IMR-90 (cell line): Measurements from ENCODE around the gene NXPH3. TPM values are rescaled to one million over a fixed set of nuclear protein-coding genes. Genes with fewer than 3 reads are reported as not detected.

Experiments used
- ATAC-seq: fragments of 200-7000 bp; cut with Tn5 transposase; 2 replicates; pipeline ENCODE4 v1.9.1; 2020; ENCODE audit warnings: low read depth, mild to moderate bottlenecking, moderate library complexity
- BruUV-seq: library from RNA; stranded (reverse); fragments of 400-500 nt; replicated peaks from 2 replicates; lab custom pipeline; 2021; lab: Mats Ljungman, UMichigan
- CTCF ChIA-PET: fragments of 300-600 bp; formaldehyde crosslinking; extraction: SDS; loops from one replicate; lab custom pipeline; 2021; ENCODE audit warnings: antibody characterized with exemption; lab: Yijun Ruan, JAX
- POLR2A ChIA-PET: fragments of 300-600 bp; sonication (Branson Sonifier 250); formaldehyde crosslinking; loops from one replicate; lab custom pipeline; 2022; ENCODE audit warnings: antibody characterized with exemption; ENCODE audit not compliant: unreplicated experiment; lab: Charles Lee
- DNase-seq: peaks from one replicate; pipeline ENCODE4 v3.0.0; 2013
- H2AFZ ChIP-seq: replicated peaks from 2 replicates; pipeline ENCODE3; 2013; ENCODE audit warnings: low read length, mild to moderate bottlenecking; ENCODE audit not compliant: poor library complexity
- H2AK5ac ChIP-seq: 2 replicates; pipeline ENCODE4 v1.6.1; 2013; ENCODE audit warnings: low read depth, low read length, inconsistent platforms
- H2AK9ac ChIP-seq: replicated peaks from 2 replicates; pipeline ENCODE3; 2013; ENCODE audit warnings: mild to moderate bottlenecking, low read depth, low read length, moderate library complexity; ENCODE audit not compliant: poor library complexity
- H2BK120ac ChIP-seq: 2 replicates; pipeline ENCODE4 v1.6.1; 2013; ENCODE audit warnings: low read depth, low read length, inconsistent platforms
- H2BK15ac ChIP-seq: 3 replicates; pipeline ENCODE4 v1.6.1; 2013; ENCODE audit warnings: low read depth, low read length, inconsistent platforms
- H2BK20ac ChIP-seq: 2 replicates; pipeline ENCODE4 v1.6.1; 2013; ENCODE audit warnings: low read depth, mild to moderate bottlenecking, inconsistent platforms, low read length, moderate library complexity
- H2BK5ac ChIP-seq: 2 replicates; pipeline ENCODE4 v1.6.1; 2013; ENCODE audit warnings: mild to moderate bottlenecking, low read depth, low read length, inconsistent platforms; ENCODE audit not compliant: poor library complexity, severe bottlenecking
- H3K14ac ChIP-seq: replicated peaks from 2 replicates; pipeline ENCODE4 v1.6.1; 2013; ENCODE audit warnings: low read depth, low read length, inconsistent platforms
- H3K18ac ChIP-seq: 2 replicates; pipeline ENCODE4 v1.6.1; 2013; ENCODE audit warnings: low read depth, low read length, control low read depth
- H3K23ac ChIP-seq: 2 replicates; pipeline ENCODE4 v1.6.1; 2013; ENCODE audit warnings: low read depth, low read length, inconsistent platforms
- H3K27ac ChIP-seq: 2 replicates; pipeline ENCODE4 v1.5.1; 2013; ENCODE audit warnings: mild to moderate bottlenecking, control low read depth, low read length; ENCODE audit not compliant: insufficient read depth
- H3K27me3 ChIP-seq: 2 replicates; pipeline ENCODE4 v1.6.1; 2013; ENCODE audit warnings: low read length; ENCODE audit not compliant: control insufficient read depth, insufficient read depth
- H3K36me3 ChIP-seq: 2 replicates; pipeline ENCODE4 v1.6.1; 2013; ENCODE audit warnings: low read length, mixed read lengths; ENCODE audit not compliant: control insufficient read depth, insufficient read depth
- H3K4ac ChIP-seq: 2 replicates; pipeline ENCODE4 v1.6.1; 2013; ENCODE audit warnings: low read depth, low read length, inconsistent platforms
- H3K4me1 ChIP-seq: 2 replicates; pipeline ENCODE4 v1.6.1; 2013; ENCODE audit warnings: low read length, mixed read lengths; ENCODE audit not compliant: control insufficient read depth, insufficient read depth
- H3K4me2 ChIP-seq: 2 replicates; pipeline ENCODE4 v1.6.1; 2013; ENCODE audit warnings: low read depth, mild to moderate bottlenecking, control low read depth, low read length, moderate library complexity
- H3K4me3 ChIP-seq: 2 replicates; pipeline ENCODE4 v1.5.1; 2013; ENCODE audit warnings: low read depth, mild to moderate bottlenecking, control low read depth, low read length, moderate library complexity; ENCODE audit not compliant: insufficient read depth
- H3K56ac ChIP-seq: 2 replicates; pipeline ENCODE4 v1.6.1; 2013; ENCODE audit warnings: low read length, inconsistent platforms; ENCODE audit not compliant: insufficient read depth; ENCODE audit errors: extremely low read depth
- H3K79me1 ChIP-seq, 2 experiments: 2 replicates each; pipeline ENCODE4 v1.6.1; 2013; ENCODE audit warnings: low read length in 2 of 2, inconsistent platforms in 1 of 2, low read depth in 1 of 2
- H3K9ac ChIP-seq: 2 replicates; pipeline ENCODE4 v1.6.1; 2013; ENCODE audit warnings: low read depth, low read length, control low read depth
- H3K9me1 ChIP-seq: 2 replicates; pipeline ENCODE4 v1.6.1; 2013; ENCODE audit warnings: low read length, inconsistent platforms; ENCODE audit not compliant: insufficient read depth
- H3K9me3 ChIP-seq: 2 replicates; pipeline ENCODE4 v1.6.1; 2013; ENCODE audit warnings: low read length; ENCODE audit not compliant: control insufficient read depth, insufficient read depth
- H4K20me1 ChIP-seq: 2 replicates; pipeline ENCODE4 v1.6.1; 2013; ENCODE audit warnings: low read length, inconsistent platforms; ENCODE audit not compliant: insufficient read depth
- H4K5ac ChIP-seq: 2 replicates; pipeline ENCODE4 v1.6.1; 2013; ENCODE audit warnings: mild to moderate bottlenecking, low read depth, low read length, control low read depth
- H4K8ac ChIP-seq, 2 experiments: 2 replicates each; pipeline ENCODE4 v1.6.1; 2013; ENCODE audit warnings: low read depth in 2 of 2, low read length in 2 of 2, control low read depth in 1 of 2, inconsistent platforms in 1 of 2
- H4K91ac ChIP-seq: 2 replicates; pipeline ENCODE4 v1.6.1; 2013; ENCODE audit warnings: low read depth, low read length, inconsistent platforms; ENCODE audit not compliant: insufficient read depth
- BHLHE40 ChIP-seq: fragments of 150-350 bp; IDR thresholded peaks from 2 replicates; pipeline ENCODE4 v1.6.1; 2016; ENCODE audit warnings: mild to moderate bottlenecking, low read depth, low read length
- CEBPB ChIP-seq: IDR thresholded peaks from 2 replicates; pipeline ENCODE4 v1.6.1; 2012; ENCODE audit warnings: low read depth, low read length, improper control_type of control experiment
- CHD1 ChIP-seq: IDR thresholded peaks from 2 replicates; pipeline ENCODE4 v1.6.1; 2012; ENCODE audit warnings: low read depth, low read length, improper control_type of control experiment
- ELK1 ChIP-seq: fragments of 150-350 bp; IDR thresholded peaks from 2 replicates; pipeline ENCODE4 v1.6.1; 2016; ENCODE audit warnings: low read depth, mild to moderate bottlenecking, low read length, moderate library complexity, borderline replicate concordance
- FOS ChIP-seq: fragments of 150-350 bp; IDR thresholded peaks from 2 replicates; pipeline ENCODE4 v1.6.1; 2016; ENCODE audit warnings: low read depth, low read length
- MAFK ChIP-seq: IDR thresholded peaks from 2 replicates; pipeline ENCODE4 v1.6.1; 2012; ENCODE audit warnings: low read depth, low read length, improper control_type of control experiment
- MAZ ChIP-seq: IDR thresholded peaks from 2 replicates; pipeline ENCODE4 v1.6.1; 2012; ENCODE audit warnings: low read depth, mild to moderate bottlenecking, low read length, improper control_type of control experiment, moderate library complexity, borderline replicate concordance
- MXI1 ChIP-seq: IDR thresholded peaks from 2 replicates; pipeline ENCODE4 v1.6.1; 2012; ENCODE audit warnings: low read depth, mild to moderate bottlenecking, low read length, moderate library complexity, borderline replicate concordance
- NFE2L2 ChIP-seq: fragments of 150-350 bp; IDR thresholded peaks from 2 replicates; pipeline ENCODE4 v1.6.1; 2016; ENCODE audit warnings: low read depth, mild to moderate bottlenecking, low read length
- POLR2A ChIP-seq: IDR thresholded peaks from 2 replicates; pipeline ENCODE4 v1.6.1; 2012; ENCODE audit warnings: mild to moderate bottlenecking, low read depth, low read length
- RAD21 ChIP-seq: IDR thresholded peaks from 2 replicates; pipeline ENCODE4 v1.6.1; 2012; ENCODE audit warnings: low read length, improper control_type of control experiment
- RCOR1 ChIP-seq: IDR thresholded peaks from 2 replicates; pipeline ENCODE4 v1.6.1; 2012; ENCODE audit warnings: mild to moderate bottlenecking, low read length, improper control_type of control experiment; ENCODE audit not compliant: insufficient replicate concordance
- RFX5 ChIP-seq: IDR thresholded peaks from 2 replicates; pipeline ENCODE4 v1.8.0; 2012; ENCODE audit warnings: low read depth, mild to moderate bottlenecking, low read length, moderate library complexity
- SMC3 ChIP-seq: fragments of 150-350 bp; IDR thresholded peaks from 2 replicates; pipeline ENCODE4 v1.6.1; 2016; ENCODE audit warnings: low read depth, mild to moderate bottlenecking, antibody characterized with exemption, low read length, moderate library complexity
- WGBS, 2 experiments: methylation state at CpG; one replicate each; pipeline versions ENCODE4 v1.1.5 to v1.1.7; 2013; ENCODE audit warnings: missing lambda C conversion rate in 2 of 2; ENCODE audit not compliant: insufficient read length in 1 of 2; ENCODE audit errors: extremely low coverage in 2 of 2; 5-methylcytosine and 5-hydroxymethylcytosine counted together
- dilution Hi-C: fragments of 300-500 bp; cut with HindIII; formaldehyde crosslinking; loops from one replicate; pipeline ENCODE4 v1.14.3; 2018; ENCODE audit warnings: low sequenced_read_pairs; ENCODE audit not compliant: unreplicated experiment
- in situ Hi-C: fragments of 300-500 bp; cut with MboI; formaldehyde crosslinking; loops from 3 replicates; pipeline ENCODE4 v1.14.3; 2019; ENCODE audit warnings: low sequenced_read_pairs, inconsistent platforms, mixed read lengths
- intact Hi-C: fragments of 100-400 bp; cut with micrococcal nuclease; formaldehyde crosslinking; loops from 2 replicates; pipeline ENCODE4 v1.10.0; 2022
- polyA plus RNA-seq, 3 experiments: library from polyadenylated mRNA; depleted of rRNA; stranded (reverse); fragments of >200 nt; gene quantifications; 2 replicates each; pipeline ENCODE4 v1.2.3, GENCODE V29; 2012; ENCODE audit warnings: low replicate concordance in 1 of 3
- total RNA-seq: library from RNA; depleted of rRNA; stranded (reverse); fragments of >200 nt; gene quantifications from 2 replicates; pipeline ENCODE4 v1.2.3, GENCODE V29; 2012
- TF ChIP-seq, protein P1 (sequence below): conservative IDR thresholded peaks from 2 replicates; pipeline ENCODE4 v1.5.1; 2012; ENCODE audit warnings: mild to moderate bottlenecking, low read depth, low read length, improper control_type of control experiment
- TF ChIP-seq, protein P2 (sequence below): fragments of 150-350 bp; IDR thresholded peaks from 2 replicates; pipeline ENCODE4 v1.6.1; 2017; ENCODE audit warnings: mild to moderate bottlenecking, antibody characterized with exemption, low read length, low read depth

NXPH3 gene
- total and polyA plus RNA-seq, 2 of the 4 experiments (the other 2 are of a cell fraction): 0.18 to 0.31 TPM

GRCh38 chr17:49545007-49545660 lies 30.5 kb upstream of the NXPH3 start:
- no TSS peak for BruUV-seq
- H3K27ac ChIP-seq: no peak overlapping the region

More at GRCh38 chr17:49545007-49545660, 30.5 kb upstream of the NXPH3 start:
- Histone ChIP-seq H3K14ac (no peak overlapping the region), H2BK120ac (no peak overlapping the region), H3K27me3 (peaks cover 62% of the 10 kb centered on the region), H4K8ac (no peak overlapping the region), H3K23ac (no peak overlapping the region), H3K18ac (no peak overlapping the region), H4K20me1 (no peaks in the 10 kb centered on the region), H2AFZ (no peak overlapping the region), H3K9me3 (peaks cover 9% of the 10 kb centered on the region), H3K9ac (no peak overlapping the region), H3K4me3 (no peak overlapping the region), H2BK20ac (no peak overlapping the region), H3K4me1 (no peaks in the 10 kb centered on the region), H3K4me2 (no peak overlapping the region), H2AK9ac (peak overlapping the region; percentile 16), H3K4ac (no peak overlapping the region), H3K56ac (no peak overlapping the region), H2AK5ac (no peak overlapping the region), H3K9me1 (no peaks in the 10 kb centered on the region), H3K36me3 (no peaks in the 10 kb centered on the region), H2BK5ac (no peak overlapping the region), H4K91ac (no peak overlapping the region), H4K5ac (no peak overlapping the region), H3K79me1 (no peaks in the 10 kb centered on the region), H2BK15ac (no peak overlapping the region)
- CTCF ChIA-PET: no interaction called here
- 30% methylated on average over 2 of the region's 8 CpGs; no CpG with 5 or more reads in 1 of the 2 experiments for WGBS, 2 experiments
- no peak for DNase-seq
- no peak for ATAC-seq
- intact Hi-C loops (no loop called here), dilution Hi-C loops (no loop called here), in situ Hi-C loops (loop anchor here (10.0 kb wide), 1 partner anchor 230 kb away; no protein-coding TSS in a partner anchor)
- POLR2A ChIA-PET: no interaction called here
- TF ChIP-seq FOS (no peak), ELK1 (no peak), RCOR1 (no peak), RFX5 (no peak), SMC3 (no peak), MAFK (no peak), MAZ (no peak), MXI1 (no peak), POLR2A (no peak), NFE2L2 (no peak), CEBPB (no peak), RAD21 (no peak), CHD1 (no peak), BHLHE40 (no peak)
- TF ChIP-seq, protein P1, sequence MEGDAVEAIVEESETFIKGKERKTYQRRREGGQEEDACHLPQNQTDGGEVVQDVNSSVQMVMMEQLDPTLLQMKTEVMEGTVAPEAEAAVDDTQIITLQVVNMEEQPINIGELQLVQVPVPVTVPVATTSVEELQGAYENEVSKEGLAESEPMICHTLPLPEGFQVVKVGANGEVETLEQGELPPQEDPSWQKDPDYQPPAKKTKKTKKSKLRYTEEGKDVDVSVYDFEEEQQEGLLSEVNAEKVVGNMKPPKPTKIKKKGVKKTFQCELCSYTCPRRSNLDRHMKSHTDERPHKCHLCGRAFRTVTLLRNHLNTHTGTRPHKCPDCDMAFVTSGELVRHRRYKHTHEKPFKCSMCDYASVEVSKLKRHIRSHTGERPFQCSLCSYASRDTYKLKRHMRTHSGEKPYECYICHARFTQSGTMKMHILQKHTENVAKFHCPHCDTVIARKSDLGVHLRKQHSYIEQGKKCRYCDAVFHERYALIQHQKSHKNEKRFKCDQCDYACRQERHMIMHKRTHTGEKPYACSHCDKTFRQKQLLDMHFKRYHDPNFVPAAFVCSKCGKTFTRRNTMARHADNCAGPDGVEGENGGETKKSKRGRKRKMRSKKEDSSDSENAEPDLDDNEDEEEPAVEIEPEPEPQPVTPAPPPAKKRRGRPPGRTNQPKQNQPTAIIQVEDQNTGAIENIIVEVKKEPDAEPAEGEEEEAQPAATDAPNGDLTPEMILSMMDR: no peak
- TF ChIP-seq, protein P2, sequence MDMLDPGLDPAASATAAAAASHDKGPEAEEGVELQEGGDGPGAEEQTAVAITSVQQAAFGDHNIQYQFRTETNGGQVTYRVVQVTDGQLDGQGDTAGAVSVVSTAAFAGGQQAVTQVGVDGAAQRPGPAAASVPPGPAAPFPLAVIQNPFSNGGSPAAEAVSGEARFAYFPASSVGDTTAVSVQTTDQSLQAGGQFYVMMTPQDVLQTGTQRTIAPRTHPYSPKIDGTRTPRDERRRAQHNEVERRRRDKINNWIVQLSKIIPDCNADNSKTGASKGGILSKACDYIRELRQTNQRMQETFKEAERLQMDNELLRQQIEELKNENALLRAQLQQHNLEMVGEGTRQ: no peak
